DOHH2 (cell line): ENCODE data around the gene WHRN.

Experiments used
- H3F3A ChIP-seq: fragments of 200-600 bp; sonication (generic), shearing (Covaris generic); 2 replicates; pipeline ENCODE4 v1.6.0; 2016; ENCODE audit warnings: antibody characterized with exemption, mild to moderate bottlenecking; ENCODE audit not compliant: control insufficient read depth, insufficient read depth
- H3K27ac ChIP-seq: fragments of 200-600 bp; sonication (generic); 2 replicates; pipeline ENCODE4 v1.5.1; 2014; ENCODE audit warnings: low read depth, mild to moderate bottlenecking, low read length, moderate library complexity
- H3K27me3 ChIP-seq: fragments of 200-600 bp; sonication (generic); 2 replicates; pipeline ENCODE4 v1.6.1; 2014; ENCODE audit warnings: mild to moderate bottlenecking, low read length, mixed read lengths; ENCODE audit not compliant: control insufficient read depth
- H3K36me3 ChIP-seq: fragments of 200-600 bp; sonication (generic); 2 replicates; pipeline ENCODE4 v1.6.1; 2014; ENCODE audit warnings: mild to moderate bottlenecking, low read length, moderate library complexity, mixed read lengths; ENCODE audit not compliant: control insufficient read depth
- H3K4me1 ChIP-seq: fragments of 200-600 bp; sonication (generic); 2 replicates; pipeline ENCODE4 v1.6.1; 2014; ENCODE audit warnings: mild to moderate bottlenecking, low read length, mixed read lengths; ENCODE audit not compliant: control insufficient read depth
- H3K4me2 ChIP-seq: fragments of 200-600 bp; sonication (generic); 2 replicates; pipeline ENCODE4 v1.6.0; 2014; ENCODE audit warnings: mild to moderate bottlenecking, low read length, moderate library complexity
- H3K4me3 ChIP-seq: fragments of 200-600 bp; sonication (generic); 2 replicates; pipeline ENCODE4 v1.5.1; 2014; ENCODE audit warnings: mild to moderate bottlenecking, low read length, mixed read lengths
- H3K79me2 ChIP-seq: fragments of 200-600 bp; sonication (generic); 2 replicates; pipeline ENCODE4 v1.6.1; 2014; ENCODE audit warnings: mild to moderate bottlenecking, low read length, mixed read lengths; ENCODE audit not compliant: control insufficient read depth
- H3K9me2 ChIP-seq: fragments of 200-600 bp; sonication (generic); replicated peaks from 2 replicates; pipeline ENCODE4 v1.6.1; 2014; ENCODE audit warnings: mild to moderate bottlenecking, low read length, mixed read lengths; ENCODE audit not compliant: control insufficient read depth
- H3K9me3 ChIP-seq: fragments of 200-600 bp; sonication (generic); 2 replicates; pipeline ENCODE4 v1.6.1; 2014; ENCODE audit warnings: antibody characterized with exemption, low read length, mixed read lengths; ENCODE audit not compliant: control insufficient read depth, insufficient read depth
- H4K20me1 ChIP-seq: fragments of 200-600 bp; sonication (generic); 2 replicates; pipeline ENCODE4 v1.6.0; 2014; ENCODE audit warnings: low read depth, mild to moderate bottlenecking, antibody characterized with exemption, low read length, moderate library complexity; ENCODE audit not compliant: control insufficient read depth, insufficient read depth
- CTCF ChIP-seq: fragments of 200-600 bp; sonication (generic); IDR thresholded peaks from one replicate; pipeline ENCODE4 v1.5.1; 2014; ENCODE audit warnings: antibody characterized with exemption, mild to moderate bottlenecking, low read depth, low read length; ENCODE audit not compliant: poor library complexity, severe bottlenecking
- EZH2phosphoT487 ChIP-seq: fragments of 200-600 bp; sonication (generic); IDR thresholded peaks from 2 replicates; pipeline ENCODE4 v1.6.1; 2017; ENCODE audit warnings: borderline replicate concordance, mild to moderate bottlenecking, antibody characterized with exemption, low read length, moderate library complexity, mixed read lengths

Gene WHRN

GRCh38 chr9:114355821-114356220 lies 149.5 kb downstream of the WHRN start:
- H3K27ac ChIP-seq = no peak overlapping the region
- no peak overlapping the region for H3K4me2 ChIP-seq
- H3K27me3 ChIP-seq = no peaks in the 10 kb centered on the region
- H3K9me2 ChIP-seq = no peaks in the 10 kb centered on the region
- H3K4me1 ChIP-seq = no peaks in the 10 kb centered on the region
- H3K9me3 ChIP-seq = no peaks in the 10 kb centered on the region
- TF ChIP-seq CTCF (no peak), EZH2phosphoT487 (no peak)
- peaks cover 32% of the 10 kb centered on the region for H3K79me2 ChIP-seq
- peaks cover 88% of the 10 kb centered on the region for H3K36me3 ChIP-seq
- no peak overlapping the region for H3K4me3 ChIP-seq
- H4K20me1 ChIP-seq = no peaks in the 10 kb centered on the region
- peaks cover 3% of the 10 kb centered on the region; the same call in 1 of the 2 replicates for H3F3A ChIP-seq
